GM19025 (cell line): ENCODE data around the gene BAHCC1.

Experiments used
- ATAC-seq: cut with Tn5 transposase; IDR thresholded peaks from one replicate; pipeline ENCODE4 v1.9.1; 2021; ENCODE audit warnings: mild to moderate bottlenecking, low read depth, moderate library complexity; ENCODE audit not compliant: unreplicated experiment

Gene BAHCC1

DNA sequence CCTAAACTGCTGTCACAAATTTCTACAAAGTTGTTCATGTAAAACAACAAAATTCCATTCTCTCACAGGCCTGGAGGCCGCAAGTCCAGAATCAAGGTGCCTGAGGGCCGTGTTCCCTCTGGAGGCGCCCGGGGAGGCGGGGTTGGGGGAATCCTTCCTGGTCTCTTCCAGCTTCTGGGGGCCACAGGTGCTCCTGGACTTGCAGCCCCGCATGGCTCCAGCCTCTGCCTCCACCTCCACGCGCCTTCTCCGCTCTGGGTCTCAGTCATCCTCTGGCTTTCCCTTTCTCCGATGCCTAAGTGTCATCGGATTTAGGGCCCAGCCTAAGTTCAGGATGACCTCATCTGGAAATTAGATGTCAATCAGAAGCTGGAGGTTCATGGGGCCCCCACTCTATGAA is 28.6 kb upstream of the BAHCC1 start:
- no peak for ATAC-seq

DNA sequence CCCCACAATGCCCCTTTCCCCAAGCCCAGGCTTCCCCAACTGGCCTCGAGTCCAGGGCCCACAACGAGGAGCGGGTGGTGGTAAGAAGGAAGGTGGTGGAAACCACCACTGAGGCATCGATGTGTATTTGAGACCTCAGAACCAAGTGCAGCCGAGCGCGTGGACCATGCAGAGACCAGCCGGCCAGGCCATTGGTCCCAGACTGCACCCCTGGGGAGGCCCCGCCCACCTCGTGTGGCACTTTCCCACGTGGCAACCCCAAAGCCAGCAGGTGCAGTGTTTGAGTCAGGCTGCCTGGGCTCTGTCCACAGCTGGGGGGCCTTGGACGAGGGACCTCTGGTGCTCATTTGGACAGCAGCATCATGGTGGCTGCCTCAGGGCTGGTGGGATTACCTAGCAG is 28.1 kb upstream of the BAHCC1 start:
- ATAC-seq, result no peak

DNA sequence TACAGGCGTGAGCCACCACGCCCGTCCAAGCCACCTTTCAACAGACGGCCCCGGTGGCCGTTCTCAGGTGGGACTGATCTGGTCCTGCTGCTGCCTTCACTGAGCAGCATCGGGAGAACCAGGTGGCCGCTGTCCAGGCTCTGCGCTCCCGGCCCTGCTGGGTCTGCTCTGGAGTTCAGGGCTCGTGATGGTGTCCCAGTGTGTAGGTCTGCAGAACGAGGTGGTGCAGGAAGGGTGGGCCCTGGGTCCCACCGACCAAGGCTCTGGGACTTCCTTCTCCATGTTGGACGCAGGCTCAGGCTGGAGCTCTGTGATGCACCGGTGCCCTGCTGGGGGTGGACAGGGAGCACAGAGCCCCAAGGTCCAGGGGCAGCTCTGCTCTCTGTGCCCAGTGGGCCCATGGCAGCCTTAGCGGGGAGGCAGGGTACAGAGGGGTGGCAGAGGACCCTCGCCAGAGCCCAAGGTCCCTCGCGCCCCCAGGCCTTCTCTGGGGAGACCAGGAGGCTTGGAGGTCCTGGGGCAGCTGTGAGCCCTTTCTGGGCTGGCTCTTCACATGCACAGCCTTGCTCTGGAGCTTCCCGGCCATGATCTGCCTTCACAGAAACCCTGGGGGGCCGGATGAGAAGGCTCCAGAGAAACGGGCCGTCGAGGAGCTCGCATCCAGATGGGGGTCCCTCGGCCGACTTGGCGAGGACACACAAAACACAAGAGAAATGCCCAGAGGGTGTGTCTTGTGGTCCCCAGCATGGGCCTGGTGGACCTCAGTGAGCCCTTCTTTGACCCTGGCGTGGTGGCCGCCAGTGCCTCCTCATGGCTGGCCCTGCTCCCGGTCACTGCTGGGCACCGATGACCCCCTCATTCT is 26.9 kb upstream of the BAHCC1 start:
- ATAC-seq, result no peak

DNA sequence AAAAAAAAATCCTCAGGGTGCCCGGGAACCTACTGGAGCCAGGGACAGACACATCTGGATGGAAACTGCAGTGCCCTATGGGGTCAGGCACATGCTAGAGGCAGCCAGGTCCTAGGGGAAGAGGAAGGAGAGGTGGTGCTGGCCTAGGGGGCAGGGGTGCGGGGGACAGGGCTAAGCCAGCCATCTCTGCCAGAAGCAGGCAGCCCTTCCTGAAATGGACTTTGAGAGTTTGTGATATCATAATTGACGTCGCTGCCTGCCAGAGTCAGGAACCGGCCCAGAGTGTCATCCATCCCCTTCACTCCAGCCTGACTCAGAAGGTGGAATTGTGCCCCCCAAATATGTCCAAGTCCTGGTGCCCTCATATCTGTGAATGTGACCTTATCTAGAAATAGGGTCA is 25.0 kb upstream of the BAHCC1 start:
- ATAC-seq, result no peak

DNA sequence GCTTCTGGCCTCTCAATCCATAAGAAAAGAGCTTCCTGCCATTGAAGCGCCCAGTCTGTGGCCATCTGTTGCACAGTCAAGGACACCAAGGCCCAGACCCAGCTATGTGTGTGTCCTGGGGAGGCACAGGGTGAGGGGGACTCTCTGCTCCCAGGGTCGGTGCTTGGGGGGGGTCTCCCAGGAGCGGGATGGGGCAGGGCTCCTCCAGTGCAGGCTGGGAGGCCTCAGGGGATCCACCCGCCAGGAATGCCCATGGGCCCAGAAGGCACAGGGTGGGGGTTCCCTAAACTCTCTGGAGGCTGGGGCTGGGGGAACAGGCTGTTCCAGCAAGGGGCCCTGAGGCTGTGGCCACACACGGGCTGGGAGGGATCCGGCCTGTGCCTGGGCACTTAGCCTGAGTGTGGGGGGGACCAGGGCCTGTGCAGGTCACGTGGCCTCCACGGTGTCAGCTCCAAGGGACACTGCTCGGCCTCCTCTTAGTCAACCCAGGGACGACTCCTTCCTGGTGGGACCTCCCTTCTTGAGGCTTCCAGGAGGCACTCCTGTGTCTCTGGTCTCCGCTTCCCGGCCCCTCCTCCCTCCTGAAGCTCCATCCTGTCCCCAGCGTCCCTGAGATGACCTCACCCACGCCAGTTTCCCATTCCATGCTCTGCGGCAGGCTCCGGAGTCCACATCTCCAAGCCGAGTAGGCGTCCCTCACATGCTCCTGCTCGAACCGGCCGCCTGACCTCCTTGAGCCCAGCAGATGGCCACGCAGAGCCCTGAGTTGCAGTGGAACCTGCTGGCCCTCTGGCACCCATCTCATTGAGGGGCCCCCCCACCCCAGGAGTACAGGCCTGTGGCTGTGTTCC is 23.1 kb upstream of the BAHCC1 start:
- no peak for ATAC-seq

DNA sequence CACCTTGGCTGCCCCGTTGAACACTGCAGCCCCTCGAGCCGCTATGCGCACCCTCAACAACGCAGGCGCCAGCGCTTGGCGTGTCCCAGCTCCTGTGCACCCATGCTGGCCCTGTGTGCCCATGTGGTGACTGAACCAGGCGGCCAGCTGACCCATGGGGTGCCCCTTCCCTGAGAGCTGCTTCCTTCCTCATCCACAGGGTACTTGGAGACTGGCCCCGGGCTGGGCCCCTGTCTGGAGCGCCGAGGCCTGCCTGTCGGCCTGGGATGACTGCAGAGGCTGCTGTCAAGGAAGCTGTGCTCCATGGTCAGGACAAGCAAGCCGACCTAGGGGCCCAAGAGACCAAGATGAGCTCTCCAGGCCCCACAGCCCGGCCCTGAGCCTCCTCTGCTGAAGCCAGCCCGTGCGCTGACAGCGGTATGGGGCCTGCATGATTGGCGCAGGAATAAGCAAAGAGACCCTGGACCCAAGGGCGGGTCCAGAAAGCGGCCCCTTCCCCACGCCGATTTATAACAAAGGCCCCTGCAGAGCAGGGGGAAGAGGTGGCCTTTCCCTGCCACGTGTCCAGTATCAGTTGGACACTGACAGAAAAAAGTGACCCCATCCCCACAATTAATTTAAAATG is 21.6 kb upstream of the BAHCC1 start:
- ATAC-seq, result no peak

DNA sequence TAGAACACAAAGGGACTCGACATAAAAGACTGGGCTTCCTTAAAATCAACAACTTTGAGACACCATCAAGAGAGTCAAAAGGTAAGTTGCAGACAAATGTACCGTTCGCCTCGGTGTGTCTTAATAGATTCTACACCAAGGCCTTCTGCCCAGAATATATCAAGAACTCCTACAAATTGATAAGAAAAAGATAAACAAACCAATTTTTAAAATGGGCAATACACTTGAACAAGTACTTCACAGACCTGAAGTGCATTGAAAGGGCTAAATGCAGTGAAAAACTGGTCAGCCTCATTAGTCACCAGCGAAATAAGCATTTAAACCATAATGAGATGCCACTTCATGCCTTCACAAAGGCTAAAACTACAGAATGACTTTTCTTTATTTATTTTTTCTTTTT is 20.4 kb upstream of the BAHCC1 start:
- ATAC-seq, result no peak

DNA sequence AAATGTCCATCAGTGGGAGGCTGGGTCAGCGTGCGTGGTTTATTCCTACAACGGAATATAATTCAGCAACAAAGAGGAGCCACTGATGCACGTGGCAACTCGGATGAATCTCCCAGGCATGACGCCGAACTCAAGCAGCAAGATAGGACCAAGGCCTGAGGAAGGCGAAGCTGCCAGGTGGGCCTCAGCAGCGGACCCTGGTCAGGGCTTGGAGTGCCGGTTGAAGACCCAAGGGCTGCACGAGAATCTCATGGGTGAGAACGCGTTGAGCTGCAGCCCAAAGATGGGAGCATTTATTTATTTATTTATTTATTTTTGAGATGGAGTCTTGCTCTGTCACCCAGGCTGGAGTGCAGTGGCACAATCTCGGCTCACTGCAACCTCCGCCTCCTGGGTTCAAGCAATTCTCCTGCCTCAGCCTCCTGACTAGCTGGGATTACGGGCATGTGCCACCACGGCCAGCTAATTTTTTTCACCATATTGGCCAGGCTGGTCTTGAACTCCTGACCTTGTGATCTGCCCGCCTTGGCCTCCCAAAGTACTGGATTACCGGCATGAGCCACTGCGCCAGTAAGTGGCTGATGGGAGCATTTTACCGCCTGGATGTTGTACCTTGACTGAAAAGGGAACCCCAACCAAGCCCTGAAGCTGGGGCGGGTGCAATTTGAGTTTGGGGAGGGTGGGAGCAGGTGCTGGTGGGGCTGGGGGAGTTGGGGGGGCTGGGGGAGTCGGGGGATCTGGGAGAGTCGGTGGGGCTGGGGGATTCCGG is 18.1 kb upstream of the BAHCC1 start:
- ATAC-seq, result no peak

DNA sequence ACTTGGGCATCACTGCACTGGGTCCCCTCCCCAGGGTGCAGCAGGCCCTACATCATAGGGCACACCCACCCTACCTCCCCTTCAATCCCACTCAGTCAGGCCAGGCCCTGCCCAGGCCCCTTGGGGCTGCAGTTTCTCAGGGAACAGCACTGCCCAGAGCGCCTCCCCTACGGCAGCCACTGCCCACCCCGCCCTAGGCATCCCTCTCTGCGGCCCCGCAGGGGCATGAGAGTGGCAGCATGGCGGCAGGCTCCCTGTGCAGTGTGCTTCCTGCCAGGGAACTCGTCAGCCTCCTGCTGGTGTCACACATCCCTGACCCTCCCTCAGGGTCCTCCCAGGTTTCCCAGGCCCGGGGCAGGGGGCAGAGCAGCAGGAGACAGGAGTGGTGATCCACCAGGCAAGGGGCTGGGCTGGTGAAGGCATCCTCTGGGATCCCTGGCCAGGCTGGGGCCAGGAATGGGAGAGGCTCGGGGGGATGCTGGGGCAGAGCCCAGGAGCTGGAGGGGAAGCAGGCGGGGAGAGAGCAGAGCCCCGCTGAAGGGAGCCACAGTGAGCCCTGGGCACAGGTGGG is 16.2 kb upstream of the BAHCC1 start:
- ATAC-seq, result no peak

DNA sequence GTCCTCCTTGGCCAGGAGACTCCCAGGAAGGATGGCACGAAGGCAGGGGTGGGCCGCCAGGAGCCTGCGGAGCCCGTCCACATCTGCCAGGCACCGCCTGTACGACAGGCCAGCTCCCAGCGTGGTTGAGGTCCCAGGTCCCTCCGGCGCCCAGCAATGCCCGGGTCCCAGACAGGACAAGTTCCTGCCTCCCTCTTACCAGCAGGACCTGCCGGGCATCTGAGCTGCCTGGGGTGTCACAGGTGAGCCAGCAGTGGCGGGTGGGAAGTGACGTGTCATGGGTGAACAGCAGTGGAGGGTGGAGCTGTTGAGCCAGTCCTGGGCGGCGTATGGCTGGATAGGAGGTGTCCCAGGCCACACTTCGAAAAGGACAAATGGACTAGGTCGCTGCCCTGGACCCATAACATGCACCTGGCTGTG is 15.7 kb upstream of the BAHCC1 start:
- no peak for ATAC-seq

DNA sequence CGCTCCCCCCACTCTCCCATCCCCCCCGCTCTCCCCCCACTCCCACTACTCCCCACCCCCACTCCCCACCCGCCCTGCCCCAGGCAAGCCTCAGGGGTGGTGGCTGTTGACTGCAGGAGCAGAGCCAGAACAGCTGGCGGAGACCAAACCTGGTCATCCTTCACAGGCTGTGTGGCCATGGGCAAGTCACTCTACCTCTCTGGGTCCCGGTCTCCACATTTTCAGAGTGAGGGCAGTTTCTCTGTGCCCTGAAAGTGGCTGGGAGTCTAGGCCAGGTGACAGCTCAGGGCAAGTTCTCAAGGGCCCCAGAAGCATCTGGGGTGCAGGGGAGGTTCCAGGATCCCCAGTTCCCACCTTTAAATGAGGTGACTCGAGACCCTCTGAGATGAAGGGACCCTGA is 15.1 kb upstream of the BAHCC1 start:
- ATAC-seq, result no peak

DNA sequence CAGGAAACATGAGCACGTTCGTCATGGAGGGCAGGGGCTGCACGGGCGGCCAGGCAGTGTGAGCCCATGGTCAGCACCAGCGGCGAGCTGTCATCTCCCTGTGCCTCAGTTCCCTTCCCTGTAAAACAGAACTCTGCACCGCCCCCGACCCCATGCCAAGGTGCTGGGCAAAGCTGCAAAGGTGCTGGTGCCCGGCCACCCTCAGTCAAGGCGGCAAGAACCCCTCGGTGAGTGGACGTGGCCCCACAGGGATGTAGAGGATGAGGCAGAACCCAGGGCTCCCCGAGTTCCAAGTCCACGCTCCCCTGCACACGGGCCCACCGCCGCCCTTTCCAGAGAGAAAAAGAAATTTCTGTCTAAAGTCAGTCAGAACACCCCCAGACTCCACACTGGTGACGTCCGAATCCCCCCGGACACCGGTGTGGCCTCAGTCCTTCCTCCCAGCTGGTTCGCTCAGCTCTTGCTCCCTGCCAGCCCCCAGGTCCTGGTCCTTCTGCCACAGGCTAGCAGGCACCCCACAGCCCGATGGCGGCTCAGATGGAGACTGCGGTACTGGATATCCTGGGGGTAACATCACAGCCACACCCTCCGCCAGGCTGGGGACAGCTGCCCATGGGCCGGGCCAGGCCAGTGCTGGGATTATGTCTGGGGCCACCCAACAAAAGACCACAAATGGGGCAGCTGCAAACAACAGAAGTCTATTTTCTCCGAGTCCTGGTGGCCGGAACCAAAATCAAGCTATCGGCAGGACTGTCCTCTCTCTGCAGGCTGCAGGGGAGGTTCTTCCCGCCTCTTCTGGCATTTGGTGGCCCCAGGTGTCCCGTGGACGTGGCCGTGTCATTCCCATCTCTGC is 14.4 kb upstream of the BAHCC1 start:
- ATAC-seq, result no peak

DNA sequence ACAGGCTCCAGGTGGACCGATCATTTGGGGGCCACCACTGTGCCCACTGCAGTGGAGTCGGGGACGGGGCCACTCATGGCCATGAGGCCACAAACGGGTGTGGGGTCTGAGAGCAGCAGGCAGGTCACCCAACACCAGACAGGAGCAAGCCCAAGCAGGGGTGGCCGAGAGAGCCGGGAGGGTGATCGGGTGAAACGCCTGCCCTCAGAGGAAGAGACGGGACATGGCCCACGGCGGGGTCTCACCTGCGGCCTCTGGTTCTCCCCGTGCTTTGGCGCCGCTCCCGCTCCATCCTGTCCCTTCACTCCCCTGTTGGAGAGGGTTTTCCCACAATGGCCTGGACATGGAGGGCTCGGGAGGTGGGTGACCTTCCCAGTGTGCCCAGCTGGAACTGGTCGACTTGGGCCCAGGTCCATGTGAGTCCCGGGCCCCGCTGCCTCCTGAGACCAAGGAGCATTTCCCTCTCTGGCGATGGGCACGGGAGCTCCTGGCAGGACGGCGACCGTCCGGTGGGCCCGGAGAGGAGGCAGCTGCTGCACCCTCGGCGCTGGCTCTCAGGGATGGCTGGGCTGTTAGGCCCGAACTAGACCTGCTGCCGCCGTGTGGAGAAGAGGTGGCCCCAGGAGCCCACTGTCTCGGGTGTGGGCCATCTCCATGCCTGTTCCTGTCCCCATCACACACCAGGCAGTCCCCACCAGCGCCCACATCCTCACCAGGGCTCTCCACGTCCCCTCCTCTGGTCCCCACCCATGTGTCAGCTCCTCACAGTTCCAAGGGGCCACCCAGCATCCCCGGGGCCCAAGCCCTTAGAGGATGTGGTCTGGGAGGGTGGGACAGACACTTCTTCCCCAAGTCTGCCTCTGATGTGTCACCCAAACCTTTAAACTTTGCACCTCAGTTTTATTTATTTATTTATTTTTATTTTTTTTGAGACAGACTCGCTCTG is 13.4 kb upstream of the BAHCC1 start:
- no peak for ATAC-seq

DNA sequence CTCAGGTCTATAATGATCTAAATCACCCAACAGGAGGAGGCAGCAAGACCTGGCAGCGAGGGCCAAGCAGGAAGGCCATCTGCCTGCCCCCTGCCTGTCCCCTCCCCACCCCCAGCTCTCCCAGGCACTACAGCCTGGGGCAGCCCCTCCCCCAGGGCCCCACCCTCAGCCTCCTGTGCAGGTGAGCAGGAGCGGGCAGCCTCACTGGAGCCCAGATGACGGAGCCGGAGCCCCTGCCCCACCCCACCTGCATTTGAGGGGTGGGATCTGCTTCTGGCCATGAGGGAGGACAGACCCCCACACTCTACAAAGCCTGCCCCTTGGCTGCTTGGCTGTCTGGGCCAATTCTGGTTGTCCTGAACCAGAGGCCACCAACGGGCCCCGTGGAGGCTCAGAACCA is 12.4 kb upstream of the BAHCC1 start:
- ATAC-seq, result no peak

DNA sequence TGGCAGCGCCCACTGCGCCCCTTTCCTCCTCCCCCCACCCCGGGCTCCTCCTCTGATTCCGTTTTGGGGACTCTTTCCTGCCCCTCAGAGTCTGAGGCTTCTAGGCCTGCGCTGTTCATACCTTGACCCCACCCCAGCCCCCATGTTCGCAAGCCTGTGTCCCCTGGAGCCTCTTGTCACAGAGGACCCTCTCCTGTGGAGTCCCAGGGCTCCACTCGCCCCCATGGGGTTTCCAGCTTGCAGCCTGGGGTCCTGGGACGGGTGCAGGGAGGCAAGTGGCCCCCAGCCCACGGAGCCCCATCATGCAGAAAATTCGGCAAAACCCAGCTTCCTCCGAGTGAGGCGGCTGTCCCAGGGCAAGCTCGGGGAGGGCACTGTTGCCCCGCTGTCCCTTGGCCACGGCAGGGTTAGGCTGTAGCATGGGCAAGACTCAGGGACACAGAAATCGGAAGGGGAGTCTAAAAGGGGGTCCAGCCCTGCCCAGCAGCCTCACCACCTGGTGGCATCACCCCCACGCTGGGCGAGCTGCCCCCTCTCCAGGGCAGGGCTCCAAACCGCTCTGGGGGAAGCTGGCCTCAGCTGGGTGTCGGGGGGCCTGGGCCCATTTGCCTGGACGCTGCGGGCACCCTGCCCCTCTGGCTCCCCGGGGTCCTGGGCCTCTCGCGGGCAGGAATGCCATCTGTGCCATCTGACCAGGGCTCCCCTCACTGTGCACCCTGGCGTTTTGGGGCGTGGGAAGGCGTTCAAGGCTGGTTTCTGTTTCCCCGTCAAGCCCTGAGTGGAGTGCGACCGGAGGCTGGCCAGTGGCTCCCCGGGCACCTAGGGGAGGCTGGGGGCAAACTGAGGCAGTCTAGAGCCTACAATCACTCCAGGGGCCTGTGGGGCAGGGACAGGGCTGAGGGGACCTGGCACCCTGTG is 11.5 kb upstream of the BAHCC1 start:
- ATAC-seq, result no peak

DNA sequence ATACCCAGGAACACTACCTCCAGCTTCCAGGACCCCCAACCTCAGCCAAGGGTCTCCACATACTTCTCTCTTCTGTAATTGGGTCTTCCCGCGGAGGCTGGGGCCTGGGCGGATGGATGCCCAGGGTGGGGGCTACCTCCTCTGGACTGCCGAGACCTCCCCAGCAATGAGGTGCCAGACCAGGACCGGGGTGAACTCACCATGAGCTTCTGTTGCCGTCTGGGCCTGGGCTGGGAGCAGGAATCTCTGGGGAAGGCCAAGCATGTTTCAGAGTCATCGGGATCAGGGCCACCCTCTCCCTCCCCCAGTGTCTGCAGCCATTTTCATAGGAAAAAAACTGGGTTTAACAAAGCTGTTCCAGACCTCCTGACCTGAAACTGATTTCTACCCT is 10.3 kb upstream of the BAHCC1 start:
- no peak for ATAC-seq
